Fibroblast of peridontal ligament (primary cell): ENCODE measurements around the gene EXOC6.
A peak's percentile ranks its signal among the peaks of the same experiment; 100 is the strongest.

Experiments used
- DNase-seq: peaks from one replicate; pipeline ENCODE4 v3.0.0-alpha.2; 2010; ENCODE audit errors: extremely low read depth

EXOC6 gene

GRCh38 chr10:92832998-92833650 lies 15.2 kb upstream of the EXOC6 start:
- DNase-seq = no peak

DNA sequence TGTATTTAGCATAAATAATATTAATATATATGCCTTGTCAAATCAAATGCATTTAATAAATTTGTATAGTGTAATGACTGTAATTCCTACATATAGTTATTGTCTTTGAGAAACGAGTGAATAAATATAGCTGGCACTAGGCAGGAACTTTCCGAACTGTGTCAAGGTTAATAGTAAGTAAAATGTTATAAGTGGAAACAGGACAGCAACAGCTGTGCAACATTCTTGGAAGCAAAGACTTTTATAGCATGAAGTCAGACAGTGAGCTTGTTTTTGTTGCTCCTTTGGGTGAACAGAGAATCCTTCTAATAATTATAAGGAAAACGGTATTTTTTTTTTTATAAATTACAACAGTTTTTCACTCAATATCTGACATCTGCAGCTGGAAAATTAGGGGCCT lies 14.0 kb upstream of the EXOC6 start:
- peak; percentile 34 for DNase-seq

- peak; percentile 61 for DNase-seq
Observed at GRCh38 chr10:92834986-92835385, 13.3 kb upstream of the EXOC6 start.

GRCh38 chr10:92837456-92837855 lies 10.9 kb upstream of the EXOC6 start:
- DNase-seq = no peak

GRCh38 chr10:92839191-92840085 lies 8.9 kb upstream of the EXOC6 start:
- DNase-seq = peak; percentile 42

DNA sequence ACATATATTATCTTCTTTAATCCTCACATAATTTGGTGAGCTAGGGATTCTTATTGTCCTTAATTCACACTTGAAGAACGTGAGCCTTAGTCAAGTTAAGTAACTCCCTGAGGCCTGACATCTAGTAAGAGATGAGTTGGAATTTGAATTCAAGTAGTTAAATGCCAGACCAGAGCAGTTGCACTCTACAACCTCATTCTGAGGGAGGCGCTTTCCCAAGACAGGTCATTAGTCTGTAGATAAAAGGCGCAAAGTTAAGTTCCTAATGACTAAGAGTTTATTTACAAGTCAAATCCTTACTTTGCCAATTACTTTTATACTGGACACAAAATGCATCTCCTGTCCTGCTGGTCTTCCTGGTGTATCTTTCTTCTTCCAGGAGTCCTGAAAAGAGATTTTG lies 3.6 kb upstream of the EXOC6 start:
- no peak for DNase-seq

DNA sequence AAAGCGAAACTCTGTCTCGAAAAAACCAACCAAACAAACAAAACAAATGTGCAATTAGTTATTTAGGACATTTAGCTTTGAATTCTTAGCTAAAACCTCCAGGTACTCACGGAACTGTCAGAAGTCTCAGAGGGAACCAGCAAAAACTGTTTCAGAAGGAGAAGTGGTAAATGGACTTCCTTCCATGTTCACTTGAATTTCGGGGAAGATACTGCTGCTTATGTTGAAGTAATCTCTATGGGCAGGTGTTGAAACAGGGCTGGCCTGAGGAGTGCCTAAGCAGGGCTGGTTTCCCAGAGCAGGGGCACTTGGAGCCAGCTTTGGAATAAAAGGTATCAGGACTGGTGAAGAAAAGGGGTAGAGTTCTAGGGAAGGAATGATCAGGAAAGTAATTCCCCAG lies 2.4 kb upstream of the EXOC6 start:
- DNase-seq = no peak

DNA sequence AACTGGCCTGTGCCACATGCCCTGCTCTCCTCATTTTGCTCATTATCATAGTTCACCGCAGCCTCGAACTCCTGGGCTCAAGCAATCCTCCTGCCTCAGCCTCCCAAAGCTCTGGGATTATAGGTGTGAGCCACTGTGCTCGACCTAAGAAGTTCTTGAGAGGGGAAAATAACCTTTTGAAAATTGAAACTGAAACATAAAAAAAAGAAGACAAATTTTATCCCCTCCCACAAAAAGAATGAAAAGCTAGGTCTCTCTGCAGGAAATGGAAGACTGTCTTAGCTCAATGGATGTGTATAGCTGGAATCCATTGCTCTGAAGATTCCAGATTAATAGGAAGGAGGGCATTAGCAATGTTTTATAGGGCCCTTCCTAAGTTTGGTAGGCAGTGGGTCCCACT lies 2.0 kb upstream of the EXOC6 start:
- DNase-seq = no peak

DNA sequence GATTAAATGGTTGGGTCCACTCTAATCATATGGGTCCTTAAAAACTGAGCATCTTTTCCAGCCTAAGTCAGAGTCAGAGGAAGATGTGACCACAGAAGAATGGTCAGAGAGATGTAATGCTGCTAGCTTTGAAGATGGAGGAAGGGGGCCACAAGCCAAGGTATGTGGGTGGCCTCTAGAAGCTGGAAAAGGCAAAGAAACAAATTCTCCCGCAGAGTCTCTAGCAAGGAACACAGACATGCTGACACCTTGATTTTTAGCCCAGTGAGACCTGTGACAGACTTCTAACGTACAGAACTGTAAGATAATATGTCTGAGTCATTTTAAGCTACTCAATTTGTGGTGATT lies 1.5 kb upstream of the EXOC6 start:
- no peak for DNase-seq

- no peak for DNase-seq
Observed at GRCh38 chr10:92847202-92847864, 987 bp upstream of the EXOC6 start.

DNA sequence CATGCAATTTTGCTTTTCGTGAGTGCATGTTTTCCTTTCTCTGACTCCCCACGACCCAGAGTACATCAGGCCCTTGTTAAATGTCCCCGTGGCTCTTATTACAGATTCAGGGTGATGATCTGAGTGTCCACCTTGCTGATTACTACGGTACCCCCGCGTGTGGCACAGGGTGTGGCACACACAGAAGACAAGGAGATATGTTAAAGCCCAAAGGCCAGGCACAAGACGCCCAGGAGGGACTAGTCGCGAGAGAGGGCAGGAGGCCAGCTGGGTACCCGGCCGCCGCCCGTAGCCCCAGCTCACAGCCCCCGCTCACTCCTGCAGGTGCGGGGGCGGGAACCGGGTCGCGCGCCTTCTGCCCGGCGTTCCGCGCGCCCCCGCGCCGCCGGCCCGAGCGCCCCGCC lies 281 bp upstream of the EXOC6 start:
- no peak for DNase-seq

GRCh38 chr10:92849234-92849525 lies 860 bp downstream of the EXOC6 start:
- DNase-seq = no peak

- DNase-seq = no peak
Observed at GRCh38 chr10:92849576-92850090, 1.3 kb downstream of the EXOC6 start.

GRCh38 chr10:92850185-92850584 lies 1.9 kb downstream of the EXOC6 start:
- no peak for DNase-seq

DNA sequence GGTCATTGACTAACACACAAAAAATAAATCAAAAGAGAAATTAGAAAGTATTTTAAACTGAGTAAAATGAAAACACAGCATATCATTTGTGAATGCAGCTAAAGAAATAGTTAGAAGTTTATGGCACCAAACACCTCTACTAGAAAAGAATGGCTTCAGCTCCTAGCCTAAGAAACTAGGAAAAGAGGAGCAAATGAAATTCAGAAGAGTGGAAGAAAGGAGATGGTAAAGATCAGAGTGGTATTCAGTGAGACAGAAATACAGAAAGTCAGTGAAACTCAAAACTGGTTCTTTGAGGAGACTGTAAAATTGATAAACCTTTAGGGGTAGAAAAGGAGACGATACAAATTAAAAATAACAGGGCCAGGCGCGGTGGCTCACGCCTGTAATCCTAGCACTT lies 2.7 kb downstream of the EXOC6 start:
- DNase-seq = no peak

- DNase-seq = no peak
Observed at GRCh38 chr10:92855560-92855959, 7.2 kb downstream of the EXOC6 start.

DNA sequence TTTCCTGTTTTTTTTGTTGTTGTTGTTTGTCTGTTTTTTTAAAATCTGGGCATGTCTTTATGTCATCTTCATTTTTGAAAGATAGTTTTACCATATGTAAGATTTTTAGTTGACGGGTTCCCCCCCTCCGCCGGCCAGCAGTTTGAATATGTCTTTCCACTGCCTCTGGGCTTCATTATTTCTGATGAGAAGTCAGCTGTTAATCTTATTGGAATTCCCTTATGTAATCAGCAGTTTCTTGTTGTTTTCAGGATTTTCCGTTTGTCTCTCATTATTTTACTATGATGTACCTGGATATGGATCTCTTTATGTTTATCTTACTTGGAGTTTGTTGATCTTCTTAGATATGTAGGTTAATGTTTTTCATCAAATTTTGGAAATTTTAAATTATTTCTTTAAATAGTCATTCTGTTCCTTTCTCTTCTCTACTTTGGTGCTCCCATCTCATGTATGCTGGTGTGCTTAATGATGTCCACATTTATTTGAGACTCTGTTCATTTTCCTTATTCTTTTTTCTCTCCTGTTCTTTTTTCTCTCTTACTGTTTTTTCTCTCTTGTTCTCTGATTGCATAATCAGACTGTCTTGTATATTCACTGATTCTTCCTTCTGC lies 9.7 kb downstream of the EXOC6 start:
- no peak for DNase-seq

DNA sequence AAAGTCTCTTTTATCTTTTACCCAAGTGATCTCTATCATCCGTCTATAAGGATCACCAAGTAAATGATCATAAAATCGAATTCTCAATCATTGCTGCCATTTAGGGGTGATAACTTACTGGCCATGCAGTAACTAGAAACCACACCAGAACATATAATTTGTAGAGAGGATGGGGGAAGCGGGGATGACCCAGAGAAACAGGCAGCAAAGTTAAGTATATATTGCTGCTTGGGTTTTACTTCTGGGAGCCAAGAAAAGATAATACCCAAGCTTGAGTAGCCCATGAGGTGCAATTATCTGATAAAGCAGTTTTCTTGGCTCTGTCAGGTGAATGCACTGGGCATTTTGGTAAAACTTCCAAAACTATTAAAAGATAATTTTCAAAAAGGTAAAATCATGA lies 18.9 kb downstream of the EXOC6 start:
- DNase-seq = no peak

DNA sequence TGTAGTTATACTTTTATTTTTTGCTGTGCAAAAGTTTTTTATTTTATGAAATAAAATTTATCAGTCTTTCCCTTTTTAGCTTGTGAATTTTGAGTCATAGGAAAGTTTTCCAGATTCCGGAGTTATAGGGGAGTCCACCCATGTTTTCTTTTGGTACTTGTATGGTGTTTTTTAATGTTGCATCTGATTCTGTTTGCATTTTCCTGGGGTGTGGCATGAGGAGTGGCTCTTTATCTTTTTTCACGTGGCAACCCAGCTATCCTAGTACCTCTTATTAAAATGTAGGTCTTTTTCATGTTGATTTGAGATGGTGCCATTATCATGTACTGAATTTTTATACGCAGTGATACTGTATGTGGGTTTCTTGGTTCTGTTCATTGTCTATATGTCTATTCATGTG lies 19.7 kb downstream of the EXOC6 start:
- no peak for DNase-seq

GRCh38 chr10:92868557-92868956 lies 20.2 kb downstream of the EXOC6 start:
- no peak for DNase-seq

- DNase-seq = no peak
Observed at GRCh38 chr10:92873029-92873428, 24.7 kb downstream of the EXOC6 start.

DNA sequence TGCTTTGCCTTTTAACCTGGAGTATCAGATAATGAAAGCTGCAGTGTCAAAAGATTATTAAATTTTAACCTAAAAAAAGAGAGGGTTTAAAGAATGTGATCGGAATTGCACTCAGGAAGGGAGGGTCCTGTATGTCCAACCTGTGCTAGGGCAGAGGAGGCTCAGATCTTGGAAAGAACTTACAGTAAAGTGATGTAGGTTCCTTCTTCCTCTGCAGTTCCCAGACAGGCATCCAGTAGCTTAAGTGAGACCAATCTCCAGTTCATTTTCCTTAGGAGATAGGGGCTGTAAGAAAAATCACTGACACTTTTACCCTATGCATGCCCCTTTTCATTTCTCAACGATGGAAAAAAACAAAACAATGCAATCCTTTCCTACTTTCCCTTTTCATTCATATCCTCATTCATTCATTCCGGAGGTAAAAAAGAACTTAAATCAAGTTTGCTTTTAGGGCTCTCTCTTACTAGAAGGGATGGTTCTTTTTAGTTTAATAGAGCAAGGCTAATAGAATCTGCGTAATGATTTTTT lies 28.3 kb downstream of the EXOC6 start:
- DNase-seq = no peak
